GM10266 (cell line): ENCODE data around the gene CDH26.

Experiments used
- DNase-seq: peaks from one replicate; pipeline ENCODE4 v3.0.0; 2012; ENCODE audit errors: extremely low spot score
- CTCF ChIP-seq: IDR thresholded peaks from 2 replicates; pipeline ENCODE4 v1.5.1; 2012; ENCODE audit warnings: mild to moderate bottlenecking, low read depth; ENCODE audit not compliant: control insufficient read depth, insufficient read depth; ENCODE audit errors: missing control alignments

Gene CDH26

GRCh38 chr20:59940956-59941294, 17.3 kb upstream of the CDH26 start:
- DNase-seq = no peak
- no peak for TF ChIP-seq CTCF

- TF ChIP-seq CTCF = no peak
- DNase-seq = no peak
Measured at GRCh38 chr20:59942245-59942644, 16.0 kb upstream of the CDH26 start.

GRCh38 chr20:59944726-59945125, 13.5 kb upstream of the CDH26 start:
- DNase-seq = no peak
- no peak for TF ChIP-seq CTCF

- no peak for TF ChIP-seq CTCF
- DNase-seq = no peak
Measured at GRCh38 chr20:59945175-59945574, 13.0 kb upstream of the CDH26 start.

GRCh38 chr20:59945731-59946130, 12.5 kb upstream of the CDH26 start:
- no peak for DNase-seq
- no peak for TF ChIP-seq CTCF

GRCh38 chr20:59947376-59947775, 10.8 kb upstream of the CDH26 start:
- DNase-seq = no peak
- no peak for TF ChIP-seq CTCF

GRCh38 chr20:59948212-59948611, 10.0 kb upstream of the CDH26 start:
- no peak for TF ChIP-seq CTCF
- DNase-seq = no peak
